ENCODE measurements around the gene PLA2G2D.

The PLA2G2D gene

GRCh38 chr1:20150969-20151368 lies 31.6 kb upstream of the PLA2G2D start:
- in situ Hi-C loops (cut with MboI; ENCODE audit: low pct_unique_long_range_greater_than_20kb, low sequenced_read_pairs, unreplicated experiment), result loop anchor here (10.0 kb wide), 1 partner anchor 46 kb away; no protein-coding TSS in a partner anchor
- DNase-seq (ENCODE audit: low spot score), result no peak
- no peak for TF ChIP-seq CTCF (IDR thresholded peaks at IDR 0.05; ENCODE audit: extremely low read depth, insufficient read depth, missing control alignments)

- DNase-seq (ENCODE audit: low spot score), result no peak
- in situ Hi-C loops (cut with MboI; ENCODE audit: low pct_unique_long_range_greater_than_20kb, low sequenced_read_pairs, unreplicated experiment), result loop anchor here (10.0 kb wide), 1 partner anchor 46 kb away; no protein-coding TSS in a partner anchor
- no peak for TF ChIP-seq CTCF (IDR thresholded peaks at IDR 0.05; ENCODE audit: extremely low read depth, insufficient read depth, missing control alignments)
These were observed 31.0 kb upstream of the PLA2G2D start for GRCh38 chr1:20150326-20150705.

GRCh38 chr1:20149601-20150325 lies 30.4 kb upstream of the PLA2G2D start:
- TF ChIP-seq CTCF (IDR thresholded peaks at IDR 0.05; ENCODE audit: extremely low read depth, insufficient read depth, missing control alignments), result no peak
- DNase-seq (ENCODE audit: low spot score), result no peak
- in situ Hi-C loops (cut with MboI; ENCODE audit: low pct_unique_long_range_greater_than_20kb, low sequenced_read_pairs, unreplicated experiment), result loop anchor here (10.0 to 25.0 kb wide), 2 partner anchors 45 to 237 kb away; partner anchors contain the start of gene PLA2G2E

- no peak for TF ChIP-seq CTCF (IDR thresholded peaks at IDR 0.05; ENCODE audit: extremely low read depth, insufficient read depth, missing control alignments)
- in situ Hi-C loops (cut with MboI; ENCODE audit: low pct_unique_long_range_greater_than_20kb, low sequenced_read_pairs, unreplicated experiment), result loop anchor here (25.0 kb wide), 1 partner anchor 237 kb away; the partner anchor contains the start of gene PLA2G2E
- no peak for DNase-seq (ENCODE audit: low spot score)
These were observed 29.5 kb upstream of the PLA2G2D start for GRCh38 chr1:20148571-20149500.

- DNase-seq (ENCODE audit: low spot score), result no peak
- no peak for TF ChIP-seq CTCF (IDR thresholded peaks at IDR 0.05; ENCODE audit: extremely low read depth, insufficient read depth, missing control alignments)
- in situ Hi-C loops (cut with MboI; ENCODE audit: low pct_unique_long_range_greater_than_20kb, low sequenced_read_pairs, unreplicated experiment), result loop anchor here (25.0 kb wide), 1 partner anchor 236 kb away; the partner anchor contains the start of gene PLA2G2E
These were observed 28.7 kb upstream of the PLA2G2D start for GRCh38 chr1:20147846-20148570.

Measured in GM13977 (cell line).